Stimulated activated CD4-positive, alpha-beta T cell treated with anti-CD3 and anti-CD28 coated beads, Interleukin-2, amount 100 ng/mL, for 24 hours (primary cell): ENCODE measurements around the gene SECISBP2L.
"Not testable (repeated sequence)": the region's sequence is repeated elsewhere in the genome, so short reads cannot be mapped to it uniquely, and the experiment has no call there.

Source experiments
- DNase-seq, 2 donors: peaks; one replicate each; pipeline ENCODE4 v3.0.0-alpha.2; 2020

Gene SECISBP2L, protein sequence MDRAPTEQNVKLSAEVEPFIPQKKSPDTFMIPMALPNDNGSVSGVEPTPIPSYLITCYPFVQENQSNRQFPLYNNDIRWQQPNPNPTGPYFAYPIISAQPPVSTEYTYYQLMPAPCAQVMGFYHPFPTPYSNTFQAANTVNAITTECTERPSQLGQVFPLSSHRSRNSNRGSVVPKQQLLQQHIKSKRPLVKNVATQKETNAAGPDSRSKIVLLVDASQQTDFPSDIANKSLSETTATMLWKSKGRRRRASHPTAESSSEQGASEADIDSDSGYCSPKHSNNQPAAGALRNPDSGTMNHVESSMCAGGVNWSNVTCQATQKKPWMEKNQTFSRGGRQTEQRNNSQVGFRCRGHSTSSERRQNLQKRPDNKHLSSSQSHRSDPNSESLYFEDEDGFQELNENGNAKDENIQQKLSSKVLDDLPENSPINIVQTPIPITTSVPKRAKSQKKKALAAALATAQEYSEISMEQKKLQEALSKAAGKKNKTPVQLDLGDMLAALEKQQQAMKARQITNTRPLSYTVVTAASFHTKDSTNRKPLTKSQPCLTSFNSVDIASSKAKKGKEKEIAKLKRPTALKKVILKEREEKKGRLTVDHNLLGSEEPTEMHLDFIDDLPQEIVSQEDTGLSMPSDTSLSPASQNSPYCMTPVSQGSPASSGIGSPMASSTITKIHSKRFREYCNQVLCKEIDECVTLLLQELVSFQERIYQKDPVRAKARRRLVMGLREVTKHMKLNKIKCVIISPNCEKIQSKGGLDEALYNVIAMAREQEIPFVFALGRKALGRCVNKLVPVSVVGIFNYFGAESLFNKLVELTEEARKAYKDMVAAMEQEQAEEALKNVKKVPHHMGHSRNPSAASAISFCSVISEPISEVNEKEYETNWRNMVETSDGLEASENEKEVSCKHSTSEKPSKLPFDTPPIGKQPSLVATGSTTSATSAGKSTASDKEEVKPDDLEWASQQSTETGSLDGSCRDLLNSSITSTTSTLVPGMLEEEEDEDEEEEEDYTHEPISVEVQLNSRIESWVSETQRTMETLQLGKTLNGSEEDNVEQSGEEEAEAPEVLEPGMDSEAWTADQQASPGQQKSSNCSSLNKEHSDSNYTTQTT

DNA sequence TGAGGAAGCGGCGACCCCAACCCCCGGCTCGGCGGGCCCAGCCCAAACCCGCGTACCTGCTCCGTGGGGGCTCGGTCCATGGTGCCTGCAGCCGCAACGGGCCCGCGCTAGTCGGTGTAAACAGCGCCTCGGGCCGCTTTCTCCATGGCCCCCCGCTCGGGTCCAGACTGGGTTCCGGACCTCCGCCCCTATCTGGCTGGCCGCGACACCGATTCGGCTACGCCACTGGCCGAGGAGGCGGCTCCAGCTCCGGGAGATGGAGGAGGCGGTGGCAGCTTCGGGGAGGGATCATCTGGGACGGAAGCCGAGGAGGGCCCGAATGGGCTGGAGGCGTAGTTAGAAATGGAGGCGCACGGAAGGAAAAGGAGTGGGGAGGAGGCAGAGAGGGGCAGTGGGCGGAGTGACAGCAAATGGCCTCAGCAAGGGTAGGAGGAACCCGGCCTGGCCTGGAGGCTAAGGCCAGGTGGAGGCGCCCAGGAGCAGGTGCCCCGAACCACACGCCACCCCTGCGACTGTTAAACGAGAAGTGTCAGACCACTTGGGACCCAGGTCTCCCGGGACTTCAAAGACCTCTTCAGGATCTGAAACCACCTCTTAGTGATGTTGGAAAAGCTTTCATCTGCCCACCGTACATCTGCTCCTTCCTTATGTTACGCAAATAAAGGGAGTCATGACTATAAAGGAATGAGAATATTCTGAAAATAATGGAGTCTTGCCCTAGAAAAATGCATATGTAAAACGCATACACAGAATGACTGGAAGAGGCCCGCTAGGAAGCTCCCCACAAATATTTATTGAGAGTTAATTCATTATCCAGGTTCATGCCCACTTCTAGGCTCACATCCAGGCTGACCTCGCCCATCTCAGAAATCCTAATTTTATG lies at the start of gene SECISBP2L:
Gene SECISBP2L, minus strand, starts transcription at position 227 of the 883 bp plus-strand sequence. Its CDS starts 147 bp downstream, at position 80.
- peak; percentile 90 to 92 for DNase-seq

- DNase-seq, result no peak
Observed at GRCh38 chr15:49094923-49095322, 48.7 kb upstream of the SECISBP2L start.

DNA sequence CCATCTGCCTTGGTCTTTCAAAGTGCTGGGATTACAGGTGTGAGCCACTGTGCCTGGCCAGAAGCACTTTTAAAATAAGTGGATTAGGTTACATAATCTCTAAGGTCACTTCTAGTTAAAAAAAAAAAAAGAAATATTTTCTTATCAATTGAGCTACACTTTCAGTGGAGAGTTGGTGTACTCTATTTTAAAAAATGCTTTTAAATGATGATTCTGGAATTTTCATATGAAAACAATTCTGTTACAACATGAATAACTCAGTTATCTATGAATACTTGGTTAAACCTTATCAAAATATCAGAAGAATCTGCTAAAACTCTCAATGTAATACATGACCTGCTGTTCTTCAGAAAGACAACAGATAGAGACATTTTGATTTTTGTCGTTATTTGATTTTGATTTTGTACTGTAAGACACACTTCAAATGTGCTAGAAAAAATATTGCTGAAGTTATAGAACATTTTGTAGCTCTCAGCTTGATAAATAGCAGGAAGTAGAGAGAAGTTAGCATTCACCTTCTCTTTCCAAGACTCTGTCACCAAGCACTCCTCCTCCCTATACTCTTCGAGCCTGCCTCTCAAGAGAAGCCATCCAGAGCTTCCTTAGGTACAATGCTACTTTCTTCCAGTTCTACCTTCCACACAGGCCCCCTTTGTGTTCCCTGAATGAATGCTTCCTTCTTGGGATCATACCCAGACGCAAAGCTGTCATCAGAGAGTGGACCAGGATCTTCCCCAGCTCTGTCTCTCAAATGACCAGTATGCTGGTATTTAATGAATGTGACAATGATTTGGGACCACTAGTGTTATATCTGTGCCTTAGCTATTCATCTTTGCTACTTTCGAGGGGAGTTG lies 47.2 kb upstream of the SECISBP2L start:
- DNase-seq, result no peak

- DNase-seq, result no peak
Observed at GRCh38 chr15:49088996-49089395, 42.8 kb upstream of the SECISBP2L start.

DNA sequence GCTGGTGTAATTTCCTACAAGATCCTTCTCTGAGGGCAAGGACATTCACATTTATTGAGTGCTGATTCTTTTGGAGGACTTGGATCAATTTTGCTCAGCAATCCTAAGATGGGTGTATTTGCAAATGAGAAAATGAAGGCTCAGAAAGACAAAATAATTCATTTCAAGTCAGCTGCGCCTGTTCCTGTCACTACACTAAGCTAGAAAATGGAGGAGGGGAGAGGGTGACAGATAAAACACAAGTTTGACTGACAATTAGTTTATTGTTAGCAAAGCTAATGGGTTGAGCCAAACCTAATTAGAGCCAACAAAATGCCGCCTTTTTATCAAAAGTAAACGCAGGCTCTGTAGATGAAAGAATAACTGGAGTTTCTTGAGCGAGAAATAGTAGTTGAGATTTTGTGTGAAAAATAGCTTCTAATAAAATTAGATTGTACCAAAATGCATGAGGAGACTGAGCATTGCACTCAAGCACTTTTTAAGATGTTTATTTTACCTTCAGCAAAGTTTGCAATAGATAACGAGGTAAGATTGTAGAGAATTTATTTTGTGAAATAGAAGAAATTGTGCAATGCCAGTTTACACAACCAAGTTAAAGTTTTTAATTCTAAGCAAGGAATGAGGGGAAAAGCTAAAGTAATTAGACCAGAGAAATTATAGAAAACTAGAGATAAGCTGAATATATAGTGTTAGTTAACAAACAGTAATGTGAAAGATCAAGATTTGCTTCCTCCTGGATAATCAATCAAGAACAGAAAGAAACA lies 39.6 kb upstream of the SECISBP2L start:
- DNase-seq, result no peak

- DNase-seq, result no peak
Observed at GRCh38 chr15:49084285-49084570, 38.0 kb upstream of the SECISBP2L start.

DNA sequence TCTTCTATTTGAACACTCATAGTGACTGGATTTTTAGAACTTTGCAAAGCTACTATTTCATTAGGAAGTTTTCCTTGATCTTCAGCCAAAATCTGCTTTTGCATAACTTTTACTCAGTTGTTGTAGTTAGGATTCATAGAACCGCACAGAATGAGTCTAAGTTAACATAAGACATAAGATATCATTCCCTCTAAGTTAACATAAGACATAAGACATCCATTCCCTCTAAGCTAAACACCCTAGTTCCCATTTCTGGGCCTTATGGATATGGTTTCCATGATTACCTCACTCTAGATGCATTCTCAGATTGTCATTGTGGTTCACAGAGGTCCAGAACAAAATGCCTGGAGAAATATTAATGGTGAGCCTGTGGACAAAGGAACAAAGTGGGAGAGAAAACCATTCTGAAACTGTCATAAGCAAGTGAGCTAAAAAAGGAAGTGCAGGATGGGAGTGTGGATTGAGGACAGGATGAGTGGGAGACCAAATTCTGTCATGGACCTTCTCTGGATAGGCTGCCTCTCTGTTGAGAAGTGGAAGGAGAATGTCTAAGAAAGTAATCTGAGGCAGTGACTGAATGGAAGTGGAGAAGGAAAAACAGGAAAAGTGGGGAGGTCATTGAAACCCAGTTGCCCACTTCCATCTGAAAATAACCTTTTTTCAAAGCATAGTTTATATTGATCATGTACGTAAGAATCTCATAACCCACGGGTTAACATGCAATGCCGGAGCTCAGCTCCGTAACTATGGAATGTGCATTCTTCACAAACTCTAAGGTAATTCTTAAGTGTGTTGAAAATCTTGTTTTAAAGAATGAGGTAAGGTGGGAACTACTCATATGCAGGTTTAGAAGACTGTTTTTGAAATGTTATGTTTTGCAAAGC lies 37.4 kb upstream of the SECISBP2L start:
- no peak for DNase-seq

DNA sequence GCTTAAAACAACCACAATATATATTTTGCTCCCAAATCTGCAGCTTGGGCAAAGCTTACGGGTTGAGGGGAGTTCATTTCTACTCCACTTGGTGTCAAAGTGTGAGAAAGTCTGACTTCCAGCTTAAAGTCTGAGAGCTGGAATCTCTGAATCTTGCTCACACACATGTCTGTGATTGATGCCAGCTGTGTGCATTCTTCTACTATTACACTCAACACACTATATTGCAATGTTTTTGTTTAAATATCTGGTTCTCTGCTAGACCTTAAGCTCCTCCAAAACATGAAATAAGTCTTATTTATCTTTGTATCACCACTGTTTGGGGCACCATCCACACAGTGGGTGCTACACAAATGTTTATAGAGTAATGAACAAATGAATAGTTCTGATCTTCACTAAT lies 36.7 kb upstream of the SECISBP2L start:
- no peak for DNase-seq

- no peak for DNase-seq
Observed at GRCh38 chr15:49079340-49080039, 33.2 kb upstream of the SECISBP2L start.

- no peak for DNase-seq
Observed at GRCh38 chr15:49075881-49076280, 29.6 kb upstream of the SECISBP2L start.

DNA sequence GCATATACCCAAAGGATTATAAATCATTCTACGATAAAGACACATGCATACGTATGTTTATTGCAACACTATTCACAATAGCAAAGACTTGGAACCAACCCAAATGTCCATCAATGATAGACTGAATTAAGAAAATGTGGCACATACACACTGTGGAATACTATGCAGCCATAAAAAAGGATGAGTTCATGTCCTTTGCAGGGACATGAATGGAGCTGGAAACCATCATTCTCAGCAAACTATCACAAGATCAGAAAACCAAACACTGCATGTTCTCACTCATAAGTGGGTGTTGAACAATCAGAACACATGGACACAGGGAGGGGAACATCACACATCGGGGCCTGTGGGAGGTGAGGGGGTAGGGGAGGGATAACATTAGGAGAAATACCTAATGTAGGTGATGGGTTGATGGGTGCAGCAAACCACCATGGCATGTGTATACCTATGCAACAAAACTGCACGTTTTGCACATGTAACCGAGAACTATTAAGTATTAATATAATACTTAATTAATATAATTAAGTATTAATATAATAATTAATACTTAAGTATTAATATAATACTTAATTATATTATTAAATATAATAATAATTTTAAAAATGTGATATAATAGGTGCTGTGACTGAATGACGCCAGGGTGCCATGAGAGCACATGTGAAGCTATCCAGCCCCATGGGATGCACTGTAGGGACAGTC lies 28.5 kb upstream of the SECISBP2L start:
- not testable (repeated sequence) for DNase-seq

- no peak for DNase-seq
Observed at GRCh38 chr15:49066372-49066771, 20.1 kb upstream of the SECISBP2L start.

GRCh38 chr15:49064884-49065283 lies 18.6 kb upstream of the SECISBP2L start:
- DNase-seq, result no peak

DNA sequence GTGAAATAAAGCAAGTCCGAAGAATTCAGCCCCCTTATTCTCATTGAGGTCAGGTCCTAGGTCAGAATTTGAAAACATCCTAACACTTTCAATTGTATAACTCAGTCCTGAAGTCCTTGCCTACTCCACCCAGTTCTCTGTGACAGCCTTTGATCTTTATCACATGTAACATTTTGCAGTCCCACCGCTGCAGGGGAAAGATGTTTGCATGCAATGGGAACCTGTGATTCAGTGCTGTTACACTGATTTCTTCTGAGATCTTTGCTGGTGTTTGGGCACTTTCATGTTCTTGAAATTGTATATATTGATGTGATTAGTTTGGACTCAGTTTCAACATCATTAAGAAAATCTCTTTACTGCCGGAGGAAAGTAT lies 18.0 kb upstream of the SECISBP2L start:
- DNase-seq, result no peak

- no peak for DNase-seq
Observed at GRCh38 chr15:49063402-49064280, 17.4 kb upstream of the SECISBP2L start.

GRCh38 chr15:49062900-49063299 lies 16.7 kb upstream of the SECISBP2L start:
- DNase-seq, result no peak

DNA sequence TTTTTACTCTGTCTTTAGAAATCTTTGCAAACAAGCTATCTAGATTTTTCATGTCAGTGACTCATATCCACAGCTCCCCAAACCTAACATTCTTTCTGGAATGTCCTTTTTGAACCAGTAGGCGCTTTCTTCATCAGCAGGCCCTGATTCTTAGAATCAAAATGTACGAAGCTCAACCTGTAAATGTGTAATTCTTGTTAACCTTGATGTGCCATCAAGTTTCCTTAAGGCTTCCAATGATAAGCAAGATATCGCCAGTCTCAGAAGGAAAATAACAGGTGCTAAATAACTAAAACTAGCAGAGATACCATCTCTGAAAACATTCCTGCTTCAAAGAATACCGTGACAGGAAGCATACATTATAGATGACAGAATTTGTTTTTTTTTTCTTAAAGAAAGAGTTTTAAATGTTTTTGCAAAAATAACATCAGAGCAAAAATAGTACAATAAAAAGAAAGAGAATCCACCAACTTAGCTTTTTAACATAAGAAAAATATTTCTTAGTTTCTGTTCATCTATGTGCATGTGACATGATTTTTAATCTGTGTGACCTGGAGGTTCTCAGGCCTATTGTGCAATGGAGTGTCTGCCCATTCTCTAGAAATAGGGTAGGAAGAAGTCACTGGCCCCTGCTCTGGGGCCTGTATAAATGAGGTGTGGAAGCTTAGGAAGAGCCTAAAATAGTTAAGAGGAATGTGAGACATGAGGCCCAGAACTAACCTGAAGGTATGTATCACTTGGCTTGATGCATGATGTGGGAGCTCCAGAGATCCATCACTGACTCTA lies 14.7 kb upstream of the SECISBP2L start:
- DNase-seq, result no peak
